GM18519 (cell line): ENCODE measurements around the gene ARL5A.
A peak's percentile ranks its signal among the peaks of the same experiment; 100 is the strongest.

Experiments used
- ATAC-seq: cut with Tn5 transposase; IDR thresholded peaks from one replicate; pipeline ENCODE4 v1.9.1; 2021; ENCODE audit warnings: mild to moderate bottlenecking, moderate library complexity; ENCODE audit not compliant: unreplicated experiment, low FRiP score

The ARL5A gene

DNA sequence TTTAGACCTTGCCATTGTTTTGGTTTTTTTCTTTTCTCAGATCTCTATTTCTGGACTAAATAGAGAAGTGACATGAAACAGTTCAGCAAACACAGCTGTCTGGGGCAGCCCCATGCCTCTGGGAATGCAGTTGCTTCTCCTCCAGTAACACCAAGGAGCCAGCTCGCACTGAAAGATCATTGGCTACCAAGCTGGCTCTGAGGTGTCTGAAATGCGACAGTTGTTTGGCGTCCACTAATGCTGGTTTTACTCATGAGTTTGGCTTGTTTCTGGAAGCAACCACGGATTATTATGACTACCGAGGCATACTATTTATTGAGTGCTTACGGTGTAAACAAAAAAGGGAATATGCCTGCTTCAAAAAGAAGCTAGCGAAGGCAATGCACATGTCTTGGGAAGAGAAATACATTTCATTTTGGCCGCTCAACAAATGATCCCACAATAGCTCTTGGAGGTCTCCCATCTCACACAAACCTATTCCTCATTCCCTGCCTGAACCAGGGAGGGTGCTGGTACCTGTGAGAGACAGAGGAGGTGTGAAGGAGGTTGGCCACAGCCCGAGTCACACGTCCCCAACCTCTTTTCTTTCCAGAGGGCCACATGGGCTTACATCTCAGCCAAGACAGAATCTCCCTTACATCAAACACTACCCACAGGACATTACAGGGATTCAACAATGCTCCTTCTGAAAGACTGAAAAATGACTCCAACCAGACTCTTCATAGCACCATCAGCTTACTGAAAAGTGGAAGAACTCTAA is 56.4 kb downstream of the ARL5A start:
- ATAC-seq, result peak; percentile 76

GRCh38 chr2:151770995-151771394 is 57.2 kb downstream of the ARL5A start:
- ATAC-seq, result no peak

- no peak for ATAC-seq
Observed at GRCh38 chr2:151769606-151770005, 58.6 kb downstream of the ARL5A start.

- no peak for ATAC-seq
Observed at GRCh38 chr2:151767536-151767935, 60.7 kb downstream of the ARL5A start.

DNA sequence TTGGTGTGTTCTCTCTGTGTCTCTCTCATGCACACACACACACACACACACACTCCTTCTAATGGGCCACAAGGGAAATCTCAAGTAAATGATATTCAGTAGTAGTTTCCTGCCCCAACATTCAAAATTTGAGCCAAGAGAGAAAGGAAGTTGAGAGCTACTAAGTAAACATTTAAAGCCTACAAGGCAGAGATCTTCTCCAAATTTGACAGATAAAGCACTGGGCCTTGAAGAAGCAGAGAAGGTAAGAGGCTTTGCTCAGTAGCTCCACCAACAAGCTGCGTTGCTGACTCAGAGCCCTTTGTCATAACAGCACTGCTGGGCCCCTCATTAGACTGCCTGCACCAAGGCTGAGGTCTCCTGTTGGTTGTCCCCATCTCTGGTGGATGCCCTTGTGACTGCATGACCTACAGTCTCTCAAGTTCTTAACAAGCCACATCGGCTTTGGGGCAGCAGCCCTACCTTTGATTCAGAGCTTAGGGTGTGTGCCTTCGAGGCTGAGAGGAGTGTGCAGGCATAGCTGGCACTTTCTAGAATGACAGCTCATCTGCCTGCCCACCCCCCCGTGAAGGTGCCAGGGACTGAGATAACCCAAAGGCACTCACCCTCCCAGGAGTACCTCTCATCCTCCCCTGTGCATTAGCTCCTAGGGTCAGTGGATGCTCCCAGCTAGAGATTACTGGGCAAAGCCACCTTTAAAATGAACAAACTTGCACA is 61.6 kb downstream of the ARL5A start:
- ATAC-seq, result peak; percentile 41

DNA sequence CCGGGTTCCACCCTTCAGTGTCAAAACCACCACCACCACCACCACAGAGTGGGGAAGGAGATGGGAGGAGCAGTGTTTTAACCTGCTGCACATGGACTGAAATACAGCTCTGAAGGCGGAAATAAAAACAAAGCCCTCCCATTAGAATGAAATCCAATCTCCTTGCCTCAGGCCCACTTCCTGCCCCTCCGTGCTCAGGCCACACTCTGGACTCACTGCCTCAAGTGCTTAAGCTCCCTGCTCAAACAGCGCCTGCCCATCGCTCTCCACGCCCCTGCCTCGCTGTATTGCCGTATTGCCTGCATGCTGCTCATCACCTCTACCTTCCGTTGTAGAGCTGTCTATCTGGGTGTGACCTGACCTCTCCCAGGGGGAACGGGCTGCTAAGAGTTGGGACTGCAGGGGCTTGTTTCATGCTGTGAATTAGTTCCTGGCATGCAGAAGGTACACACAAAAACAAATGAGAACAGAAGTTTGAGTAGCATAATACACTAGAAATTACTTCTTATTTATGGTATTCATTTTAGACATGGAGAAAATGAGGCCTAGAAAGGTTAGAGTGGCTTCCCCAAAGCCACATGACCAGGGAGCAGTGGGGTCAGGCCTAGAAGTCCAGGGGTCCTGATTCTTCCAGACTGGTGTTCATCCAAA is 62.3 kb downstream of the ARL5A start:
- no peak for ATAC-seq

GRCh38 chr2:151762694-151763093 is 65.5 kb downstream of the ARL5A start:
- no peak for ATAC-seq

- ATAC-seq, result no peak
Observed at GRCh38 chr2:151761687-151762086, 66.5 kb downstream of the ARL5A start.

- no peak for ATAC-seq
Observed at GRCh38 chr2:151761193-151761592, 67.0 kb downstream of the ARL5A start.

GRCh38 chr2:151760139-151760650 is 68.0 kb downstream of the ARL5A start:
- no peak for ATAC-seq

- ATAC-seq, result no peak
Observed at GRCh38 chr2:151758744-151759143, 69.5 kb downstream of the ARL5A start.

GRCh38 chr2:151757861-151758260 is 70.4 kb downstream of the ARL5A start:
- ATAC-seq, result no peak

DNA sequence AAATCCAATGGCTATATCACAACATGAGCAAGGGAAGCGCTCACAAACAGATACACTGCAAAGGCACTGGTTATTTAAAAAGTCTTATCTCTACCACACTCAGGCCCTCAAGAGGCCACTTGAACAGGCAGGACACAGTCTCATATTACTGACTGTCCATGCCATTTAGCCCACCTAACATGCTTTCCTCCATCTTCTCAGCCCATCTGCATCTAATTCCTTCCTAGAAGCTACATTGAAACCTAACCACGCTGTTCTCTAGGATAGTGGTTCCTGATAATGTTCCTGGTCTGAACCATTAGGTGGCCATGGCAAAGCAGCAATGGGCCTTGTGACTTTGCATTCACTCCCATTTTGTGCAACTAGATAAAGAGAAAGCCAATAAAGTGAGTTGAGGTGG is 71.4 kb downstream of the ARL5A start:
- ATAC-seq, result no peak

DNA sequence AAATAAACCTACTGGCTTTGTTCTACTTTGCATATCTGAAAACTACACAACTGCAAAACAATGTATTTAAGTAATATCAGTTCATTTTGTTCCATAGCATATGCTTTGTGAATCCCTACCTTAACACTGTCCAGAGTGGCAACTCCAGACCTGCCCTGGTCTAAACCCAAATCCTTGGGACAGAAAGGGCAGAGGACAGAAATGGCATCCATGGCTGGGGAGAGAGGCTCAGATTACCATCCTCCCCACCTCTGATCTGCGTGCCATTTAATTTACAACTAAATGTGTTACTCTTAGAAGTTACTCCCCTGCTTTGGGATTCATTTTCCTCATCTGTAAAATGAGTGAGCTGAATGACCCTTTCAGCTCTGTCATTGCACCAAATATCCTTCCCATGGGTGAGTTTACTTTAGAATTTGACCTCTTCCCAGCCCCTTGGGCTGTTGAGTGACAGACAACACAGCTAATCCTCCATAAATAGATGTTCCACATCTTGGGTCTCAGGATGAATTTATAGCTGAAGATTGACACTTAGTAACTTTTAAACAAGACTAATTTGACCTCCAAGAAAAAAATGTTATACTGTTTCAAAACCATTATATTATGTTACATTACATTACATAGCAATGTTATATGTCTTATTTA is 73.8 kb downstream of the ARL5A start:
- no peak for ATAC-seq

DNA sequence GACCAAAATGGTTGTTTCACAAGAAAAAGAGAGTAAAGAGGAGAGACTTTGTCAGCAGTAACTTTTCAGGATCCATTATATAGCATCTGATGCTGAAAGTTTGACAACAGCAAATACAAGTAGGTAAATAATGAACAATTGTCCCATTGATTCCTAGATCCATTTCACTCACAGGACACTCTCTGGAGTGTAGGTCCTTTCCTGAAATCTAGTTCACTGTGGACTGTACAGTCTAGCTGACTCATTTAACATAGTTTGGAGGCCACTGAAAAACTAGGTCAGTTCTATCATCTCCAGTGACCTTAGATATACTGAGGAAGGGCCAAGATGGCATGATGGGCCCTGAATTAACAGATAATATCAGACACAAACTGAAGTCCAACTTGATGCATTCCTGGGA is 74.7 kb downstream of the ARL5A start:
- no peak for ATAC-seq
